GM23338 (cell line): ENCODE results near the gene TBX2. TPM values are rescaled to one million over a fixed set of nuclear protein-coding genes. Genes with fewer than 3 reads are reported as not detected.
A peak's percentile ranks its signal among the peaks of the same experiment; 100 is the strongest.

Experiments used
- ATAC-seq: fragments of 200-7000 bp; cut with Tn5 transposase; 3 replicates; pipeline ENCODE4 v1.9.1; 2020
- DNase-seq: peaks from one replicate; pipeline ENCODE4 v3.0.0-alpha.2; 2015; ENCODE audit warnings: low spot score
- H2AFZ ChIP-seq: fragments of 200-600 bp; sonication (generic); 2 replicates; pipeline ENCODE4 v1.8.0; 2016; ENCODE audit warnings: antibody characterized with exemption, mild to moderate bottlenecking, moderate library complexity
- H3F3A ChIP-seq: fragments of 200-600 bp; sonication (generic); replicated peaks from 2 replicates; pipeline ENCODE4 v1.8.0; 2017; ENCODE audit warnings: antibody characterized with exemption, mixed run types, low read depth
- H3K27ac ChIP-seq: fragments of 200-600 bp; sonication (generic); 2 replicates; pipeline ENCODE4 v1.6.1; 2016; ENCODE audit warnings: low read depth
- H3K27me3 ChIP-seq: fragments of 200-600 bp; sonication (generic); 2 replicates; pipeline ENCODE4 v1.8.0; 2016; ENCODE audit warnings: mild to moderate bottlenecking, mixed run types, moderate library complexity; ENCODE audit not compliant: insufficient read depth
- H3K36me3 ChIP-seq: fragments of 200-600 bp; sonication (generic); 2 replicates; pipeline ENCODE4 v1.8.0; 2016; ENCODE audit warnings: mild to moderate bottlenecking; ENCODE audit not compliant: insufficient read depth
- H3K4me1 ChIP-seq: fragments of 200-600 bp; sonication (generic); 2 replicates; pipeline ENCODE4 v1.8.0; 2016; ENCODE audit warnings: mild to moderate bottlenecking, moderate library complexity; ENCODE audit not compliant: insufficient read depth
- H3K4me2 ChIP-seq: fragments of 200-600 bp; sonication (generic); 2 replicates; pipeline ENCODE4 v1.7.1; 2017; ENCODE audit warnings: mixed run types
- H3K4me3 ChIP-seq: fragments of 200-600 bp; sonication (generic); 2 replicates; pipeline ENCODE4 v1.6.1; 2016; ENCODE audit warnings: mixed run types
- H3K79me2 ChIP-seq: fragments of 200-600 bp; sonication (generic); replicated peaks from 2 replicates; pipeline ENCODE4 v1.8.0; 2017; ENCODE audit warnings: mild to moderate bottlenecking; ENCODE audit not compliant: insufficient read depth
- H3K9me2 ChIP-seq: fragments of 200-600 bp; sonication (generic); 2 replicates; pipeline ENCODE4 v1.8.0; 2017; ENCODE audit not compliant: insufficient read depth
- H4K20me1 ChIP-seq: fragments of 200-600 bp; sonication (generic); replicated peaks from 2 replicates; pipeline ENCODE4 v1.8.0; 2017; ENCODE audit warnings: mild to moderate bottlenecking; ENCODE audit not compliant: insufficient read depth
- H3K27ac Mint-ChIP-seq: 2 replicates; pipeline ENCODE4 v1.8.0; 2020; ENCODE audit warnings: inconsistent platforms, mild to moderate bottlenecking, moderate library complexity, mixed read lengths
- H3K27me3 Mint-ChIP-seq: 3 replicates; pipeline ENCODE4 v1.8.0; 2022; ENCODE audit warnings: low read depth, mild to moderate bottlenecking, moderate library complexity, mixed read lengths, inconsistent platforms; ENCODE audit not compliant: insufficient read depth, poor library complexity
- H3K36me3 Mint-ChIP-seq: 3 replicates; pipeline ENCODE4 v1.8.0; 2021; ENCODE audit warnings: low read depth, mild to moderate bottlenecking, inconsistent platforms, moderate library complexity, mixed read lengths
- H3K4me1 Mint-ChIP-seq: 3 replicates; pipeline ENCODE4 v1.8.0; 2020; ENCODE audit warnings: mild to moderate bottlenecking, inconsistent platforms, mixed read lengths
- H3K4me3 Mint-ChIP-seq: 3 replicates; pipeline ENCODE4 v1.8.0; 2021; ENCODE audit warnings: moderate library complexity, mild to moderate bottlenecking, inconsistent platforms, mixed read lengths
- H3K9me3 Mint-ChIP-seq: 3 replicates; pipeline ENCODE4 v1.8.0; 2020; ENCODE audit warnings: moderate library complexity, mild to moderate bottlenecking, inconsistent platforms, mixed read lengths
- EZH2 ChIP-seq: fragments of 200-600 bp; sonication (generic); IDR thresholded peaks from one replicate; pipeline ENCODE4 v1.8.0; 2017; ENCODE audit warnings: antibody characterized with exemption, mild to moderate bottlenecking, low read depth; ENCODE audit not compliant: unreplicated experiment
- EZH2phosphoT487 ChIP-seq: fragments of 200-600 bp; sonication (generic); IDR thresholded peaks from one replicate; pipeline ENCODE4 v1.8.1; 2018; ENCODE audit warnings: antibody characterized with exemption; ENCODE audit not compliant: unreplicated experiment
- polyA plus RNA-seq: library from polyadenylated mRNA; unstranded; fragments of >200 nt; fragmentation: Nextera tagmentation; extraction: Ambion mirVana; gene quantifications from 2 replicates; pipeline ENCODE4 v1.2.1, GENCODE V29; 2016
- total RNA-seq: library from RNA; depleted of rRNA; stranded (reverse); fragments of >200 nt; shearing (Covaris generic); gene quantifications from 2 replicates; pipeline ENCODE4 v1.2.3, GENCODE V29; 2014
- TF ChIP-seq, protein P1 (sequence below): fragments of 250-450 bp; sonication (Bioruptor Pico); IDR thresholded peaks from 2 replicates; pipeline ENCODE4 v1.5.0; 2020; ENCODE audit warnings: mild to moderate bottlenecking, moderate library complexity
- TF ChIP-seq, protein P2 (sequence below), 2 experiments: fragments of 200-600 bp in 1 of 2; sonication (generic) in 1 of 2; conservative IDR thresholded peaks; 2 replicates each; pipeline versions ENCODE4 v1.5.1 to v1.6.1; 2016 to 2017; ENCODE audit warnings: antibody characterized with exemption in 2 of 2, low read depth in 2 of 2, mild to moderate bottlenecking in 2 of 2, moderate library complexity in 1 of 2

Gene TBX2
- total and polyA plus RNA-seq, 2 experiments from 2014 or later = not detected

GRCh38 chr17:61449707-61450640, 50.3 kb downstream of the TBX2 start (continued):
- TF ChIP-seq, protein P1, sequence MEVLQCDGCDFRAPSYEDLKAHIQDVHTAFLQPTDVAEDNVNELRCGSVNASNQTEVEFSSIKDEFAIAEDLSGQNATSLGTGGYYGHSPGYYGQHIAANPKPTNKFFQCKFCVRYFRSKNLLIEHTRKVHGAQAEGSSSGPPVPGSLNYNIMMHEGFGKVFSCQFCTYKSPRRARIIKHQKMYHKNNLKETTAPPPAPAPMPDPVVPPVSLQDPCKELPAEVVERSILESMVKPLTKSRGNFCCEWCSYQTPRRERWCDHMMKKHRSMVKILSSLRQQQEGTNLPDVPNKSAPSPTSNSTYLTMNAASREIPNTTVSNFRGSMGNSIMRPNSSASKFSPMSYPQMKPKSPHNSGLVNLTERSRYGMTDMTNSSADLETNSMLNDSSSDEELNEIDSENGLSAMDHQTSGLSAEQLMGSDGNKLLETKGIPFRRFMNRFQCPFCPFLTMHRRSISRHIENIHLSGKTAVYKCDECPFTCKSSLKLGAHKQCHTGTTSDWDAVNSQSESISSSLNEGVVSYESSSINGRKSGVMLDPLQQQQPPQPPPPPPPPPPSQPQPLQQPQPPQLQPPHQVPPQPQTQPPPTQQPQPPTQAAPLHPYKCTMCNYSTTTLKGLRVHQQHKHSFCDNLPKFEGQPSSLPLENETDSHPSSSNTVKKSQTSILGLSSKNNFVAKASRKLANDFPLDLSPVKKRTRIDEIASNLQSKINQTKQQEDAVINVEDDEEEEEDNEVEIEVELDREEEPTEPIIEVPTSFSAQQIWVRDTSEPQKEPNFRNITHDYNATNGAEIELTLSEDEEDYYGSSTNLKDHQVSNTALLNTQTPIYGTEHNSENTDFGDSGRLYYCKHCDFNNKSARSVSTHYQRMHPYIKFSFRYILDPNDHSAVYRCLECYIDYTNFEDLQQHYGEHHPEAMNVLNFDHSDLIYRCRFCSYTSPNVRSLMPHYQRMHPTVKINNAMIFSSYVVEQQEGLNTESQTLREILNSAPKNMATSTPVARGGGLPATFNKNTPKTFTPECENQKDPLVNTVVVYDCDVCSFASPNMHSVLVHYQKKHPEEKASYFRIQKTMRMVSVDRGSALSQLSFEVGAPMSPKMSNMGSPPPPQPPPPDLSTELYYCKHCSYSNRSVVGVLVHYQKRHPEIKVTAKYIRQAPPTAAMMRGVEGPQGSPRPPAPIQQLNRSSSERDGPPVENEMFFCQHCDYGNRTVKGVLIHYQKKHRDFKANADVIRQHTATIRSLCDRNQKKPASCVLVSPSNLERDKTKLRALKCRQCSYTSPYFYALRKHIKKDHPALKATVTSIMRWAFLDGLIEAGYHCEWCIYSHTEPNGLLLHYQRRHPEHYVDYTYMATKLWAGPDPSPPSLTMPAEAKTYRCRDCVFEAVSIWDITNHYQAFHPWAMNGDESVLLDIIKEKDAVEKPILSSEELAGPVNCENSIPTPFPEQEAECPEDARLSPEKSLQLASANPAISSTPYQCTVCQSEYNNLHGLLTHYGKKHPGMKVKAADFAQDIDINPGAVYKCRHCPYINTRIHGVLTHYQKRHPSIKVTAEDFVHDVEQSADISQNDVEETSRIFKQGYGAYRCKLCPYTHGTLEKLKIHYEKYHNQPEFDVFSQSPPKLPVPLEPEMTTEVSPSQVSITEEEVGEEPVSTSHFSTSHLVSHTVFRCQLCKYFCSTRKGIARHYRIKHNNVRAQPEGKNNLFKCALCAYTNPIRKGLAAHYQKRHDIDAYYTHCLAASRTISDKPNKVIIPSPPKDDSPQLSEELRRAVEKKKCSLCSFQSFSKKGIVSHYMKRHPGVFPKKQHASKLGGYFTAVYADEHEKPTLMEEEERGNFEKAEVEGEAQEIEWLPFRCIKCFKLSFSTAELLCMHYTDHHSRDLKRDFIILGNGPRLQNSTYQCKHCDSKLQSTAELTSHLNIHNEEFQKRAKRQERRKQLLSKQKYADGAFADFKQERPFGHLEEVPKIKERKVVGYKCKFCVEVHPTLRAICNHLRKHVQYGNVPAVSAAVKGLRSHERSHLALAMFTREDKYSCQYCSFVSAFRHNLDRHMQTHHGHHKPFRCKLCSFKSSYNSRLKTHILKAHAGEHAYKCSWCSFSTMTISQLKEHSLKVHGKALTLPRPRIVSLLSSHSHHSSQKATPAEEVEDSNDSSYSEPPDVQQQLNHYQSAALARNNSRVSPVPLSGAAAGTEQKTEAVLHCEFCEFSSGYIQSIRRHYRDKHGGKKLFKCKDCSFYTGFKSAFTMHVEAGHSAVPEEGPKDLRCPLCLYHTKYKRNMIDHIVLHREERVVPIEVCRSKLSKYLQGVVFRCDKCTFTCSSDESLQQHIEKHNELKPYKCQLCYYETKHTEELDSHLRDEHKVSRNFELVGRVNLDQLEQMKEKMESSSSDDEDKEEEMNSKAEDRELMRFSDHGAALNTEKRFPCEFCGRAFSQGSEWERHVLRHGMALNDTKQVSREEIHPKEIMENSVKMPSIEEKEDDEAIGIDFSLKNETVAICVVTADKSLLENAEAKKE = no peak

DNA sequence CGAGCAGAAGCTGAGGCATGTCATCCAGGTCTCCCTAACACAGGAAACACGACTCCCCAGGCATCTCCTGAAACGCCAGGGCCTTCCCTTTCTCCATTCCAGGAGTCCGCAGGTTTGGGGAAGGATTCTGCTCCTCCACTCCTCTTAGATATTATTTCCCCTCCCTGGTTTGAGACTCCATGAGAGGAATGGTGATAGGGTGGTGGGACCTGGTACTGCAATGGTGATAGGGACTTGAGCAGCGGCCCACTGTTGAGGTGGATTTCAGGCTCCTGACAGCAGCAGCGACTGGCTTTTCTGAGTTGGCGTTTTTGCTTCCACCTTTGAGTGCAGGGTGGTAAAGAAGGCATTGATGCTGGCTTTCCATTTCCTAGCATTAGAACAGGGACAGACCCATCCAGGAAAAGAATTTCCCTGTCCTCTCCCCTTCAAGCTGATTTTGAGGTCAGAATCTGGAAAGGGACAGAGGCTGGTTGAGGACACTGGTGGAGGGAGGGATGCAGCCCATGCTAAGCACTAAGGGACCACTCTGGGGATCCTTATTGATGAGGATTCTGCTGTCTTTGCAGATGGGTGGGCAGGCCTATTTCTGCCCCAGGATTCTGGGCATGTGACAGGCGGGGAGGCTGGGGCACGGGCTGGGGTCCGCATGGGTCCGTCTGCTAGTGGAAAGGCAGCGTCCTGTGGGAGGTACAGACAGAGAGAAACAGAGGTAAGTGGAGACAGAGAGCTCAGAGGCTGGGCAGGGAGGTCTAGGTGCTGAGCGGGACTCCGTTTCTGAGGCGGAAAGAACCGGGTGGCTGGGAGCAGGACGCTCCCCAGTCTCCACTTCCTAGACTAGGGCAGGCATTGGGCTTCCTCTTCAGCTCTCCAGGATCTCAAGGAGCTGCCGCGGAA, 51.2 kb downstream of the TBX2 start:
- H3K36me3 ChIP-seq = no peaks in the 10 kb centered on the region
- Mint-ChIP-seq H3K4me1 (peaks cover 34% of the 10 kb centered on the region), H3K36me3 (peaks cover 3% of the 10 kb centered on the region; the same call in 1 of the 3 replicates), H3K9me3 (peaks cover 3% of the 10 kb centered on the region), H3K4me3 (peak overlapping the region; percentile 58), H3K27me3 (peaks cover 76% of the 10 kb centered on the region), H3K27ac (no peak overlapping the region)
- peak overlapping the region; percentile 85; the same call in 1 of the 2 replicates for H2AFZ ChIP-seq
- no peaks in the 10 kb centered on the region for H3K9me2 ChIP-seq
- peak overlapping the region; percentile 62 for H3K4me3 ChIP-seq
- peaks cover 6% of the 10 kb centered on the region; the same call in 1 of the 2 replicates for H4K20me1 ChIP-seq
- H3K27me3 ChIP-seq = peaks cover 100% of the 10 kb centered on the region
- peaks cover 23% of the 10 kb centered on the region for H3K4me1 ChIP-seq
- H3K4me2 ChIP-seq = peak overlapping the region; percentile 83
- H3F3A ChIP-seq = 0 out of 2 replicates have a peak, but pooled peaks cover 4% of the 10 kb centered on the region
- TF ChIP-seq EZH2phosphoT487 = no peak
- TF ChIP-seq EZH2 = peak; percentile 84
- TF ChIP-seq, protein P2, sequence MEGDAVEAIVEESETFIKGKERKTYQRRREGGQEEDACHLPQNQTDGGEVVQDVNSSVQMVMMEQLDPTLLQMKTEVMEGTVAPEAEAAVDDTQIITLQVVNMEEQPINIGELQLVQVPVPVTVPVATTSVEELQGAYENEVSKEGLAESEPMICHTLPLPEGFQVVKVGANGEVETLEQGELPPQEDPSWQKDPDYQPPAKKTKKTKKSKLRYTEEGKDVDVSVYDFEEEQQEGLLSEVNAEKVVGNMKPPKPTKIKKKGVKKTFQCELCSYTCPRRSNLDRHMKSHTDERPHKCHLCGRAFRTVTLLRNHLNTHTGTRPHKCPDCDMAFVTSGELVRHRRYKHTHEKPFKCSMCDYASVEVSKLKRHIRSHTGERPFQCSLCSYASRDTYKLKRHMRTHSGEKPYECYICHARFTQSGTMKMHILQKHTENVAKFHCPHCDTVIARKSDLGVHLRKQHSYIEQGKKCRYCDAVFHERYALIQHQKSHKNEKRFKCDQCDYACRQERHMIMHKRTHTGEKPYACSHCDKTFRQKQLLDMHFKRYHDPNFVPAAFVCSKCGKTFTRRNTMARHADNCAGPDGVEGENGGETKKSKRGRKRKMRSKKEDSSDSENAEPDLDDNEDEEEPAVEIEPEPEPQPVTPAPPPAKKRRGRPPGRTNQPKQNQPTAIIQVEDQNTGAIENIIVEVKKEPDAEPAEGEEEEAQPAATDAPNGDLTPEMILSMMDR (conservative IDR thresholded peaks at IDR 0.05; ENCODE audit: low read depth in 2 of 2) = peak in 1 of 2 experiments; percentile 26; a peak in 1 of 4 replicates
- DNase-seq (peak; percentile 79), ATAC-seq (peak; percentile 30)
- H3K27ac ChIP-seq = no peak overlapping the region
- no peaks in the 10 kb centered on the region for H3K79me2 ChIP-seq
